Suprapubic skin (tissue), 4 donors: Measurements from ENCODE around the gene ARID4B. TPM values are rescaled to one million over a fixed set of nuclear protein-coding genes. Genes with fewer than 3 reads are reported as not detected.
A peak's percentile ranks its signal among the peaks of the same experiment; 100 is the strongest.
"Not testable (repeated sequence)": the region's sequence is repeated elsewhere in the genome, so short reads cannot be mapped to it uniquely, and the experiment has no call there.

Experiments
- DNase-seq, 2 donors: peaks; one replicate each; pipeline ENCODE4 v3.0.0-alpha.2; 2019; ENCODE audit warnings: low spot score in 2 of 2
- H3K27ac ChIP-seq: fragments of 200-600 bp; sonication (generic); one replicate; pipeline ENCODE4 v1.5.1; 2019
- H3K27me3 ChIP-seq: fragments of 200-600 bp; sonication (generic); one replicate; pipeline ENCODE4 v1.5.1; 2019
- H3K36me3 ChIP-seq: fragments of 200-600 bp; sonication (generic); one replicate; pipeline ENCODE4 v1.5.1; 2019
- H3K4me1 ChIP-seq: fragments of 200-600 bp; sonication (generic); one replicate; pipeline ENCODE4 v1.5.1; 2019
- H3K4me3 ChIP-seq: fragments of 200-600 bp; sonication (generic); one replicate; pipeline ENCODE4 v1.5.1; 2019; ENCODE audit warnings: mild to moderate bottlenecking
- H3K9me3 ChIP-seq: fragments of 200-600 bp; sonication (generic); one replicate; pipeline ENCODE4 v1.5.1; 2019
- CTCF ChIP-seq, 2 donors: fragments of 200-600 bp in 1 of 2; fragments of 450-650 bp in 1 of 2; sonication (generic) in 1 of 2; IDR thresholded peaks; one replicate each; pipeline ENCODE4 v1.5.1; 2016 to 2019; ENCODE audit warnings: antibody characterized with exemption in 2 of 2, mild to moderate bottlenecking in 1 of 2, moderate library complexity in 1 of 2
- EP300 ChIP-seq: sonication (generic); formaldehyde crosslinking; IDR thresholded peaks from one replicate; pipeline ENCODE4 v1.6.1; 2017; ENCODE audit warnings: antibody characterized with exemption
- POLR2A ChIP-seq, 2 donors: fragments of 450-650 bp; IDR thresholded peaks; one replicate each; pipeline ENCODE4 v1.6.1; 2017; ENCODE audit warnings: antibody characterized with exemption in 2 of 2, mild to moderate bottlenecking in 2 of 2, moderate library complexity in 2 of 2
- POLR2AphosphoS5 ChIP-seq, 3 donors: sonication (generic); formaldehyde crosslinking; IDR thresholded peaks; one replicate each; pipeline ENCODE4 v1.6.1; 2017; ENCODE audit warnings: antibody characterized with exemption in 3 of 3
- WGBS: methylation state at CpG from one replicate; pipeline ENCODE4 v1.1.5; 2018; 5-methylcytosine and 5-hydroxymethylcytosine counted together
- total RNA-seq, 4 donors: library from RNA; depleted of rRNA; stranded (reverse); fragments of >200 nt; gene quantifications; one replicate each; pipeline ENCODE4 v1.1.0, GENCODE V29; 2016

ARID4B gene
- total RNA-seq, 4 donors from 2014 or later: 21.4 to 62.7 (median 31.8) TPM

DNA sequence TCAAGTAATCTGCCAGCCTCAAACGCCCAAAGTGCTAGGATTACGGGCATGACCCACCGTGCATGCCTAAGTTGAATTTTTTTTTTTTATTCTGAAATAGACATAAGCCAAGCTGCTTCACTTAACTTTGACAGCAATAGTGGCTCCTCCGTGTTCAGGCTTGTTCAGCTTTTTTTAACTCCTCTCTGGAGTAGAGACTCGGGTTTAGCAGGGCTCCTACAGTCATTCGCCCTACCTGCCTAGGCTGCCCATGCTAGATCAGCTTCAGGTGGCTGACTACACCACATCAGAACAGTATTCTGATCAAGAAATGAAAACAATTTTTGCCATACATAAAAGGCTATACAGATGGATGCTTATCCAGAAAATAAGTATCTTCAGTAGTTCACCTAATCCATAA, 14.7 kb downstream of the ARID4B start:
- TF ChIP-seq POLR2A (IDR thresholded peaks at IDR 0.05): no peak
- TF ChIP-seq POLR2AphosphoS5 (IDR thresholded peaks at IDR 0.05): no peak
- no peak for TF ChIP-seq EP300
- no peak for TF ChIP-seq CTCF (IDR thresholded peaks at IDR 0.05)
- DNase-seq: no peak
- no peak overlapping the region for H3K27ac ChIP-seq
- H3K4me1 ChIP-seq: peaks cover 42% of the 10 kb centered on the region
- H3K9me3 ChIP-seq: no peaks in the 10 kb centered on the region
- 50% methylated on average over 6 of the region's 6 CpGs for WGBS
- H3K27me3 ChIP-seq: no peaks in the 10 kb centered on the region
- no peak overlapping the region for H3K4me3 ChIP-seq
- H3K36me3 ChIP-seq: peaks cover 1% of the 10 kb centered on the region

GRCh38 chr1:235309206-235309605, 18.8 kb downstream of the ARID4B start:
- H3K9me3 ChIP-seq, H3K27ac ChIP-seq: not testable (repeated sequence)
- WGBS: 100% methylated on average over 1 of the region's 32 CpGs

DNA sequence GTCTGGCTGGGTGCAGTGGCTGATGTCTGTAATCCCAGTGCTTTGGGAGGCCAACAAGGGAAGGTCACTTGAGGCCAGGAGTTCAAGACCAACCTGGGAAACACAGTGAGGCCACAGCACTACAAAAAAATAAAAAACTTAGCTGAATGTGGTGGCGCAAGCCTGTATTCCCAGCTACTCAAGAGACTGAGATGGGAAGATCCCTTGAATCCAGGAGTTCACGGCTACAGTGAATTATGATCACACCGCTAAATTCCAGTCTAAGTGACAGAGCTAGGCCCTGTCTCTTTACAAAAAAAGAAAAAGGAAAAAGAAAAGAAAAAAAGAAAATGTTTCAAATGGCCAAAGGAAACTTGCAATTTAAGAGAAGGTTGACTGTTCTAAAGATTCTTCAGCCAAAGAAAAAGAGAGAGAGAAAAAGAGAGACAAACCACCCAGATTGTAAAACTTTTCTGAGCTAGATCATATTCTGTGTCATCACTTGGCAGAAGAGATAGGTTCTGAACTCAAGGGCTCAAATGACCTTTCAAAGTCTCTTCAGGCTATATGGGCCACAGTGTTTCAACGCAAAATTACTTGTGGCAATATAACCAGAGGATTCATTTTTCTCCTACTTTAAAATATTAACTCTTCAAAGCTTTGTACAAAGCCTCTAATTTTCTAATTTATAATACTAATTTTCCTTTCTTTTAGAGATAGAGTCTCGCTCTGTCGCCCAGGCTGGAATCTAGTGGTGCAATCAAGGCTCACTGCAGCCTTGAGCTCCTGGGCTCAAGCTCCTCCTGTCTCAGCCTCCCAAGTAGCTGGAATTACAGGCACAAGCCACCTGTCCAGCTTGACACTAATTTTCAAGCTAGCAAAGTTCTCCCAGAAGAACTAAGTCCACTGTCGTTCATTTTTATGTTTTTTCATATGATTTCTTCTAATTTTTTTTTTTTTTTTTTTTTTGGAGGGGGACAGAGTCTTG, 20.5 kb downstream of the ARID4B start:
- H3K27ac ChIP-seq: no peak overlapping the region
- TF ChIP-seq POLR2A (IDR thresholded peaks at IDR 0.05) (no peak), EP300 (no peak), POLR2AphosphoS5 (IDR thresholded peaks at IDR 0.05) (no peak), CTCF (IDR thresholded peaks at IDR 0.05) (no peak)
- no peak for DNase-seq
- H3K27me3 ChIP-seq: no peaks in the 10 kb centered on the region
- no peak overlapping the region for H3K4me3 ChIP-seq
- 83% methylated on average over 7 of the region's 7 CpGs for WGBS
- peaks cover 29% of the 10 kb centered on the region for H3K4me1 ChIP-seq
- H3K9me3 ChIP-seq: no peaks in the 10 kb centered on the region
- H3K36me3 ChIP-seq: no peaks in the 10 kb centered on the region

More at GRCh38 chr1:235309206-235309605, 18.8 kb downstream of the ARID4B start:
- H3K27me3 ChIP-seq, H3K4me3 ChIP-seq, DNase-seq, H3K36me3 ChIP-seq: not testable (repeated sequence)
- peaks cover 44% of the 10 kb centered on the region for H3K4me1 ChIP-seq

GRCh38 chr1:235304549-235305451, 23.2 kb downstream of the ARID4B start:
- Histone ChIP-seq H3K4me3 (no peak overlapping the region), H3K4me1 (peaks cover 23% of the 10 kb centered on the region), H3K36me3 (no peaks in the 10 kb centered on the region), H3K27ac (peak overlapping the region; percentile 15), H3K27me3 (no peaks in the 10 kb centered on the region), H3K9me3 (no peaks in the 10 kb centered on the region)
- DNase-seq: no peak
- TF ChIP-seq EP300: no peak
- TF ChIP-seq POLR2AphosphoS5 (IDR thresholded peaks at IDR 0.05): no peak
- TF ChIP-seq POLR2A (IDR thresholded peaks at IDR 0.05): no peak
- no peak for TF ChIP-seq CTCF (IDR thresholded peaks at IDR 0.05)
- 54% methylated on average over 6 of the region's 6 CpGs for WGBS

- no peak for TF ChIP-seq POLR2A (IDR thresholded peaks at IDR 0.05)
- TF ChIP-seq EP300: no peak
- no peak for TF ChIP-seq POLR2AphosphoS5 (IDR thresholded peaks at IDR 0.05)
- no peak for TF ChIP-seq CTCF (IDR thresholded peaks at IDR 0.05)
- H3K36me3 ChIP-seq: no peaks in the 10 kb centered on the region
- H3K27me3 ChIP-seq: no peaks in the 10 kb centered on the region
- H3K4me1 ChIP-seq: peaks cover 29% of the 10 kb centered on the region
- no peak overlapping the region for H3K27ac ChIP-seq
- no peaks in the 10 kb centered on the region for H3K9me3 ChIP-seq
- H3K4me3 ChIP-seq: no peak overlapping the region
- DNase-seq: no peak
- WGBS: 60% methylated on average over 1 of the region's 1 CpG
Measured at GRCh38 chr1:235302143-235302542, 25.8 kb downstream of the ARID4B start.
